OCI-LY1 (cell line): Measurements from ENCODE around the gene PGA3.

Source experiments
- H2AFZ ChIP-seq: fragments of 200-600 bp; sonication (generic), shearing (Covaris generic); 2 replicates; pipeline ENCODE4 v1.6.0; 2014; ENCODE audit warnings: antibody characterized with exemption, mild to moderate bottlenecking, low read length
- H3F3A ChIP-seq: fragments of 200-600 bp; sonication (generic), shearing (Covaris generic); 2 replicates; pipeline ENCODE4 v1.6.0; 2014; ENCODE audit warnings: mild to moderate bottlenecking, antibody characterized with exemption, low read length, moderate library complexity; ENCODE audit not compliant: insufficient read depth
- H3K27ac ChIP-seq: fragments of 200-600 bp; sonication (generic); 2 replicates; pipeline ENCODE4 v1.5.1; 2014; ENCODE audit warnings: low read length, mixed run types, mild to moderate bottlenecking, low read depth; ENCODE audit not compliant: poor library complexity, severe bottlenecking
- H3K27me3 ChIP-seq: fragments of 200-600 bp; sonication (generic); 2 replicates; pipeline ENCODE4 v1.6.0; 2014; ENCODE audit warnings: antibody characterized with exemption, mild to moderate bottlenecking, low read length, moderate library complexity; ENCODE audit not compliant: insufficient read depth
- H3K36me3 ChIP-seq: fragments of 200-600 bp; sonication (generic); 2 replicates; pipeline ENCODE4 v1.6.1; 2014; ENCODE audit warnings: mild to moderate bottlenecking, antibody characterized with exemption, low read length, moderate library complexity, mixed read lengths; ENCODE audit not compliant: insufficient read depth
- H3K4me1 ChIP-seq: fragments of 200-600 bp; sonication (generic); 2 replicates; pipeline ENCODE4 v1.5.1; 2014; ENCODE audit warnings: mild to moderate bottlenecking, low read length, moderate library complexity; ENCODE audit not compliant: insufficient read depth, severe bottlenecking
- H3K4me2 ChIP-seq: fragments of 200-600 bp; sonication (generic), shearing (Covaris generic); 2 replicates; pipeline ENCODE4 v1.6.1; 2014; ENCODE audit warnings: low read length
- H3K4me3 ChIP-seq: fragments of 200-600 bp; sonication (generic); 2 replicates; pipeline ENCODE4 v1.5.1; 2014; ENCODE audit warnings: low read length, low read depth, mild to moderate bottlenecking, mixed read lengths; ENCODE audit not compliant: poor library complexity, severe bottlenecking
- H3K79me2 ChIP-seq: fragments of 200-600 bp; shearing (Covaris generic); 2 replicates; pipeline ENCODE4 v1.6.1; 2016; ENCODE audit warnings: mixed run types, low read length, mixed read lengths; ENCODE audit not compliant: insufficient read depth
- H3K9ac ChIP-seq: fragments of 200-600 bp; sonication (generic), shearing (Covaris generic); 2 replicates; pipeline ENCODE4 v1.6.1; 2014; ENCODE audit warnings: mild to moderate bottlenecking, low read length, mixed read lengths
- H3K9me2 ChIP-seq: fragments of 200-600 bp; sonication (generic), shearing (Covaris generic); 2 replicates; pipeline ENCODE4 v1.6.1; 2014; ENCODE audit warnings: low read depth, mild to moderate bottlenecking, low read length, mixed read lengths
- H3K9me3 ChIP-seq: fragments of 200-600 bp; shearing (Covaris generic); 2 replicates; pipeline ENCODE4 v1.6.1; 2014; ENCODE audit warnings: low read length, mixed read lengths
- H4K20me1 ChIP-seq: fragments of 200-600 bp; sonication (generic), shearing (Covaris generic); 2 replicates; pipeline ENCODE4 v1.6.0; 2016; ENCODE audit warnings: mild to moderate bottlenecking, low read length; ENCODE audit not compliant: insufficient read depth
- CTCF ChIP-seq: fragments of 200-600 bp; sonication (generic), shearing (Covaris generic); IDR thresholded peaks from 2 replicates; pipeline ENCODE4 v1.5.1; 2017; ENCODE audit warnings: mild to moderate bottlenecking, antibody characterized with exemption, low read length, moderate library complexity, mixed read lengths
- EZH2 ChIP-seq: fragments of 200-600 bp; sonication (generic), shearing (Covaris generic); IDR thresholded peaks from 2 replicates; pipeline ENCODE4 v1.8.0; 2017; ENCODE audit warnings: borderline replicate concordance, mixed run types, mild to moderate bottlenecking, antibody characterized with exemption, low read length, moderate library complexity, mixed read lengths

The PGA3 gene

GRCh38 chr11:61158691-61159381, 44.5 kb upstream of the PGA3 start:
- peaks cover 11% of the 10 kb centered on the region for H3K36me3 ChIP-seq
- peaks cover 6% of the 10 kb centered on the region; the same call in 1 of the 2 replicates for H3F3A ChIP-seq
- H3K4me1 ChIP-seq = peaks cover 20% of the 10 kb centered on the region
- no peak overlapping the region; the same call in 1 of the 2 replicates for H3K4me2 ChIP-seq
- H3K27me3 ChIP-seq = no peaks in the 10 kb centered on the region
- H3K9ac ChIP-seq = no peak overlapping the region
- no peak overlapping the region for H2AFZ ChIP-seq
- H3K9me2 ChIP-seq = no peaks in the 10 kb centered on the region
- no peak overlapping the region for H3K4me3 ChIP-seq
- no peak overlapping the region for H3K27ac ChIP-seq
- H3K9me3 ChIP-seq = peaks cover 13% of the 10 kb centered on the region
- no peaks in the 10 kb centered on the region for H3K79me2 ChIP-seq
- H4K20me1 ChIP-seq = no peaks in the 10 kb centered on the region
- no peak for TF ChIP-seq CTCF
- TF ChIP-seq EZH2 = no peak

- H4K20me1 ChIP-seq = no peaks in the 10 kb centered on the region
- peak overlapping the region; percentile 90 for H3K4me3 ChIP-seq
- H3K9ac ChIP-seq = peak overlapping the region; percentile 81
- no peaks in the 10 kb centered on the region for H3K27me3 ChIP-seq
- H3K9me3 ChIP-seq = peaks cover 4% of the 10 kb centered on the region; the same call in 1 of the 2 replicates
- H3K4me1 ChIP-seq = peaks cover 26% of the 10 kb centered on the region
- no peak overlapping the region for H2AFZ ChIP-seq
- peaks cover 11% of the 10 kb centered on the region; the same call in 1 of the 2 replicates for H3K36me3 ChIP-seq
- peak overlapping the region; percentile 99 for H3K4me2 ChIP-seq
- peaks cover 6% of the 10 kb centered on the region; the same call in 1 of the 2 replicates for H3F3A ChIP-seq
- no peaks in the 10 kb centered on the region for H3K79me2 ChIP-seq
- H3K27ac ChIP-seq = peak overlapping the region; percentile 89
- H3K9me2 ChIP-seq = no peaks in the 10 kb centered on the region
- no peak for TF ChIP-seq CTCF
- TF ChIP-seq EZH2 = no peak
These were observed 42.7 kb upstream of the PGA3 start for GRCh38 chr11:61160487-61161189.

- Histone ChIP-seq H3K27ac (peak within 1 kb of the TSS; percentile 89), H3F3A (peaks cover 6% of the 10 kb centered on the region; the same call in 1 of the 2 replicates), H3K9me2 (no peaks in the 10 kb centered on the region), H3K4me2 (peak within 1 kb of the TSS; percentile 99), H3K4me1 (peaks cover 26% of the 10 kb centered on the region), H3K27me3 (no peaks in the 10 kb centered on the region), H4K20me1 (no peaks in the 10 kb centered on the region), H3K9ac (peak within 1 kb of the TSS; percentile 81), H2AFZ (0 out of 2 replicates have a peak within 1 kb of the TSS, but pooled peaks have one; percentile 4), H3K4me3 (peak within 1 kb of the TSS; percentile 90), H3K79me2 (no peaks in the 10 kb centered on the region), H3K9me3 (no peaks in the 10 kb centered on the region), H3K36me3 (peaks cover 11% of the 10 kb centered on the region; the same call in 1 of the 2 replicates)
- TF ChIP-seq EZH2 = no peak
- no peak for TF ChIP-seq CTCF
These were observed 41.9 kb upstream of the PGA3 start, which contains the start of gene VPS37C for GRCh38 chr11:61161190-61162091. VPS37C (minus strand) TSS chr11:61161426; CDS start chr11:61138829, 22,597 bp downstream.
